HK-2 (cell line): ENCODE data around the gene PDE4D.

Experiments
- DNase-seq: peaks from one replicate; pipeline ENCODE4 v3.0.0-alpha.2; 2018; ENCODE audit not compliant: unreplicated experiment

The PDE4D gene

DNA sequence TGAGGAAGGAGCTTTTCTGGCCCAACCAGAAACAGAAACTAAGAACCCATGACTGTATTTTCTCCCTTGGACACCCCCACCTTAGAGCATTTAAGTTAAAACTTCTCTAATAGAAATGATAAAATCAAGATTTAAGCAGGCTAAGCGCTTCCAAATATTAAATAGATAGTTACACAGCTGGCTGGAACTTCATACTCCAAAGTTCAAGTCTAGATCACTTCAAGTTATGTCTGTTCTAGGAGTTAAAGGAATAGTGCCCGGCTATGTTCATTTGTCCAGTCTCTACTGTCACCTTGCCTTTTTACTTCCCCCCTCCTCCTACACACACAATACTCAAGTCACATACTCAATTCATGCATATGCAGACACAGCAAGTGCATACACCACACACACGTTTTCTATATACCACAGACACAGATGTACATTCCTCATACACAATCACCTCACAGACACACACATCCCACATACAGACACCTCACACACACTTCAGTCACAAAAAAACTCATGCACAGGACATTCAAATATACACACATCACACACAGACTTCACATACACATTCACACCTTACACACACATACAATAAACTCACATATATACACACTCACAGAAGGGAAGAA, 237.7 kb downstream of the PDE4D start:
- DNase-seq = no peak

- no peak for DNase-seq
Measured at GRCh38 chr5:59654691-59655090, 238.8 kb downstream of the PDE4D start.

- DNase-seq = no peak
Measured at GRCh38 chr5:59652449-59652848, 241.1 kb downstream of the PDE4D start.

- DNase-seq = no peak
Measured at GRCh38 chr5:59648949-59649921, 244.3 kb downstream of the PDE4D start.

DNA sequence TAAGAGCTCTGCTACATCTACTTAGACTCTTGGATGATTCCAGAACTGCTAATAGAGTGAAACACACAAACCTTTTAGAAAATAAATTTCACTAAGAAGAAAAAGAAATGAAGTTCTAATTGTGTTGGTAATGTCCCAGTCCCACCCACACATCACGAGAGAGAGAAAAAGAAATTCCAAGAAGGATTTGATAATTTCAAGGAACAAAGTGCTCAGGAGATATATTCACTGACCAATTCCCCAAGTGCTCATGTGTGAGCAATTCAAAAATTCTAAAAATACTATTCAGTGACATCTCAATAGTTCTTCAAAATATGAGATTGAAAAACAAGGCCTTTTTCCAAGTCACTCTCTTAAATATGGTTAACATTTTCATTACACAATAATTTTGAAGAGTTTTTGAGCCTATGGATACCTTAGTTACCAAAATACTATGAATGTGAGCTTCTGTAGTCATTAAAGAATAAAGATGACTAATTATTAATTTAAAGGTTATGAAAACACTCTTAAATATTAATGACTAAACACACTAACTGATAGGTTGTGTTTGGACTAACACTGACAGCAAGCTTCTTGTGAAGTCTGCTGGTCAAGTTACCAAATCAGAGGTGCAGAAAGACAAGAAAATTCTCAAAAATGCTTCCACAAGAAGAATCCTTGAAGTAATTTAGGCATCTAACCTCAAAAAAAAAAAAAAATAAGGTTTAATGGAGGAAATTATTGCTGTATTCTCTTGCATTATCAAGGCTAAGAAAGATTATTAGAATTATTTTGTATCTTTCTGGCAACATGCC, 245.3 kb downstream of the PDE4D start:
- DNase-seq = no peak

GRCh38 chr5:59645380-59645779, 248.1 kb downstream of the PDE4D start:
- DNase-seq = no peak

GRCh38 chr5:59640411-59640810, 253.1 kb downstream of the PDE4D start:
- DNase-seq = no peak

GRCh38 chr5:59637884-59638580, 255.5 kb downstream of the PDE4D start:
- no peak for DNase-seq

- DNase-seq = no peak
Measured at GRCh38 chr5:59629561-59629960, 264.0 kb downstream of the PDE4D start.

DNA sequence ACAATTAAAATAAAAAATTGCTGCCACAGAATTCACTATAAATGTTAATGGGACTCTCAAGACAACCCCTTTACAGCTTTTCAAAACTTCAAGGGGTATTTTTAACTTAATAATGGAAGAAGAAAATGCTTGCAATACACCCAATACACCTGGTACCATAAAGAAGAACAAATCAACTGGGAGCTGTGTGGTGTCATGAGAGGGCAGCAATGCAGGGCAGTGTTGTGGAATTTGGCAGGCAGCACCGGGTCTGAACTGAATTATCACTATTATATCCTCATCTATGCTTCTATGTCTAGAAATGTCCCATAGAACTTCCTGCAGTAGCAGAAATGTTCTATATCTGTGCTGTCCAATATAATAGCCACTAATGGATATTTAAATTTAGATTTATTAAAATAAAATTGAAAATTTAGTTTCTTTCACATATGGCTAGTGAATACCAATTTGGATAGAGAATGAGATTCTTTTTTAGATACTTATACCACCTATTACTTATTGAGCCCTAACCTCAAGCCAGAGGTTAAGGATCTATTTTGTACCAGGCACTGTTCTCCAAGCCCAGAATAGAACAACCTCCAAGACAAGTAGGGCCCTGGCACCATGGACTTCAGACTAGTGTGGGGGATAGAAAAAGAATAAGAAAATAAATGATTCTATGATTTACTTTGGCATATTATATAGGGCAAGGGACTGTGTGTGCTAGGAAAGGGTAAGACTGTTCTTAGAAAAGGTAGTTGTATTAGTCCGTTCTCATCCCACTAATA, 265.3 kb downstream of the PDE4D start:
- no peak for DNase-seq

DNA sequence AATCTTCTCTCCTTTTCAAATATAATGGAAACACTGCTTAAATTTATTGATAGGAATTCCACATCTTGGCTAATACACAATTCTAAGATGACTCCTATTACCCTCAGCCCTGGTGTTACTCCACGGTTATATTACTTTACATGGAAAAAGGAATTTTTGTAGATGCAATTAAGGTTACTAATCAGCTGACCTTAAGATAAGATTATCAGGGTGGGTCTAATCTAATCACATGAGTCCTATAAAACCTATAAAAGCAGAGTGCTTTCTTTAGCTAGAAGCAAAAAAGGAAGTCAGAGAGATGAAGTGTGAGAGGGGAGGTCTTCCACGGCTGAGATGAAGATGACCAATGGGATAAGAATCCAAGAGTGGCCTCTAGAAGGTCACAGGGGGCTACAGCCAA, 268.6 kb downstream of the PDE4D start:
- DNase-seq = no peak

- DNase-seq = no peak
Measured at GRCh38 chr5:59622848-59623247, 270.7 kb downstream of the PDE4D start.

DNA sequence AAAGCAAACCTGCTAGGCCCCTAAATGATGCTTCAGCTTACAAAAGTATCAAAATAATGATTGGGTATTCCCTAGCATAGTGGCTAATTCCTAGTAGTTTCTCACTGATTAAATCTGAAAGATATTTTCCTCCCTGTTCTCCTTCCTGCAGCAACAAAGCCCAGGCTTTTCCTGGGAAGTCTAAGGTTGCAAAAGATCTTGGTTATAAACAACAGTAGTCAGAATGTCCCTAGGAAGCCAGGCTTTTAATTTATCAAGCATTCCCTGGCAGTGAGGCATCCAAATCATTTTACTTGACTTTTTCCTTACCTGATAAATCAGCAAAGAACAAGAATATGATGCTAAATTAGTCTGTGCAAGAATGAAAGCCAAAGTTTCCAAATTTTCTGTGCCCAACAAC, 272.0 kb downstream of the PDE4D start:
- DNase-seq = no peak

GRCh38 chr5:59620535-59621212, 272.9 kb downstream of the PDE4D start:
- DNase-seq = no peak

GRCh38 chr5:59618644-59619043, 274.9 kb downstream of the PDE4D start:
- no peak for DNase-seq

DNA sequence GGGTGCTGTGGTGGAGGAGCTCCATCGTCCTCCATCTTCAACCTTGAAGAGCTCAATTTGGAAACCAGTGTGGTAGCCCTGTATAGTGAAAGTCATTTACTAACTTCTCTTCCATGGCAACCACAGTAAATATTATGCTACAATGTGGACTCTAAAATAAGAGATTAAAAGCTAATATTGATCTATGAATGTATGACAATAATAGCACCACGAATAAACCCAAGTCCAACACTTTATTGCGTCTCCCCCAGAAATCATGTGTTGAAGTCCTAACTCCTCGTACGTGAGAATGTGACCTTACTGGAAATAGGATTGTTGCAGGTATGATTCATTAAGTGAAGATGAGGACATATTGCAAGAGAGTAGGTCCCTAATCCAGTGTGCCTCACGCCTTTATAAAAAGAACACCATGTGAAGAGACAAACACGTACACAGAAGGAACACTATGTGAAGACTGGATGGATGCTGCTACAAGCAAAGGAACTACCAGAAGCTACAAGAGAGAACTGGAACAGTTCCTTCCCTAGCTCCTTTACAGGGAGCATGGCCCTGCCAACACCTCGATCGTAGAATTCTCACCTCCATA, 276.2 kb downstream of the PDE4D start:
- no peak for DNase-seq

GRCh38 chr5:59616413-59616812, 277.1 kb downstream of the PDE4D start:
- no peak for DNase-seq

- no peak for DNase-seq
Measured at GRCh38 chr5:59615272-59615671, 278.3 kb downstream of the PDE4D start.

- no peak for DNase-seq
Measured at GRCh38 chr5:59609501-59610265, 283.8 kb downstream of the PDE4D start.
